Neural cell (in vitro differentiated cells): Measurements from ENCODE around the gene TMEM54.

ENCODE experiments used
- EP300 ChIP-seq: fragments of 450-650 bp; conservative IDR thresholded peaks from 2 replicates; pipeline ENCODE4 v1.6.1; 2014; ENCODE audit warnings: antibody characterized with exemption, mild to moderate bottlenecking, moderate library complexity; ENCODE audit not compliant: poor library complexity, severe bottlenecking
- EZH2 ChIP-seq: fragments of 200-600, 300-800 bp; shearing (Covaris generic), sonication (generic); IDR thresholded peaks from 2 replicates; pipeline ENCODE4 v1.6.1; 2014; ENCODE audit warnings: antibody characterized with exemption, low read length, borderline replicate concordance, mild to moderate bottlenecking; ENCODE audit not compliant: insufficient read depth, poor library complexity, severe bottlenecking
- POLR2AphosphoS5 ChIP-seq: IDR thresholded peaks from 2 replicates; pipeline ENCODE4 v1.6.1; 2012
- RAD21 ChIP-seq: fragments of 450-650 bp; conservative IDR thresholded peaks from 2 replicates; pipeline ENCODE4 v1.6.1; 2014; ENCODE audit warnings: antibody characterized with exemption, mild to moderate bottlenecking, moderate library complexity
- SMC3 ChIP-seq: fragments of 450-650 bp; conservative IDR thresholded peaks from 2 replicates; pipeline ENCODE4 v1.6.1; 2014; ENCODE audit warnings: antibody characterized with exemption, mild to moderate bottlenecking, moderate library complexity; ENCODE audit not compliant: poor library complexity
- TAF1 ChIP-seq: IDR thresholded peaks from 2 replicates; pipeline ENCODE4 v1.6.1; 2012; ENCODE audit warnings: low read depth
- TF ChIP-seq, protein P1 (sequence below): fragments of 450-650 bp; IDR thresholded peaks from 2 replicates; pipeline ENCODE4 v1.5.1; 2014; ENCODE audit warnings: antibody characterized with exemption, mild to moderate bottlenecking, moderate library complexity; ENCODE audit not compliant: poor library complexity, severe bottlenecking

DNA sequence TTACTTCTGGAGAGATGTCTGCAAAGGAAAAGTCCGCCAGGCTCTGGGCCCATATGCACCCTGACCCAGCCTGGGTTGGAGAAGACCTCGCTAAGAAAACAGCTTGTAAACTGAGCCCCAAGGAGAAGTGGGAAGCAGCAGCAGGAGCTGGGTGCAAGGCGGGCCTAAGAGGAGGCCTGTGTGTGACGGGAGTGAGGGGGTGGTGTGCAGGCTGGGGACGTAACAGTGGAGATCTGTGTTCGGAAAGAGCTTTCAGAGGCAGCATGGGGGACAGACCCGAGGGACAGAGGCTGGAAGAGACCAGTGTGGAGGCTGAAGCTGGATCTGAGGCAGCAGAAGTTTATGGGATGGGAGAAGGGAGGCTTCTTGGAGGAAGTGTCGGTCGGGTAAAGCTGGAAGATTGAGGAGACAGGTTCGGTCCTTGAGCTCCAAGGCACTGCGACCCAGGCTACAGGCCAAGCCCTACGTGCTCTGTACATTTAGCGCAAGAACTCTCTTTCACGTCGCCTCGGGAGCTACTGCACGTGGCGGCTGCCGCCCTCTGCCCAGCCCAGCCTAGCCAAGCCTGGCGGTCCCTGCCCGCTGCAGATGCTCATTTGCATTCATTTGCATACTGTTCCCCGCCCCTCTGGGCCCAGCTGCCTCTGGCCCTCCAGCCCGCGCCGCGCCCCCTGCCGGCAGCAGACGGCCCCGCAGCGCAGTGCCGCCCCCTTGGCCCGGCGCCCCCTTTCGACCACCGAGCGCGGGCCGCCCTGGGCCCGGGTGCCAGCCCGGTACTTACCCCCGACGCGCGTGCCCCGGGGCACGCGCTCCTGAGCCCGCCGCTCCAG lies 8.6 kb downstream of the TMEM54 start:
- TF ChIP-seq, protein P1, sequence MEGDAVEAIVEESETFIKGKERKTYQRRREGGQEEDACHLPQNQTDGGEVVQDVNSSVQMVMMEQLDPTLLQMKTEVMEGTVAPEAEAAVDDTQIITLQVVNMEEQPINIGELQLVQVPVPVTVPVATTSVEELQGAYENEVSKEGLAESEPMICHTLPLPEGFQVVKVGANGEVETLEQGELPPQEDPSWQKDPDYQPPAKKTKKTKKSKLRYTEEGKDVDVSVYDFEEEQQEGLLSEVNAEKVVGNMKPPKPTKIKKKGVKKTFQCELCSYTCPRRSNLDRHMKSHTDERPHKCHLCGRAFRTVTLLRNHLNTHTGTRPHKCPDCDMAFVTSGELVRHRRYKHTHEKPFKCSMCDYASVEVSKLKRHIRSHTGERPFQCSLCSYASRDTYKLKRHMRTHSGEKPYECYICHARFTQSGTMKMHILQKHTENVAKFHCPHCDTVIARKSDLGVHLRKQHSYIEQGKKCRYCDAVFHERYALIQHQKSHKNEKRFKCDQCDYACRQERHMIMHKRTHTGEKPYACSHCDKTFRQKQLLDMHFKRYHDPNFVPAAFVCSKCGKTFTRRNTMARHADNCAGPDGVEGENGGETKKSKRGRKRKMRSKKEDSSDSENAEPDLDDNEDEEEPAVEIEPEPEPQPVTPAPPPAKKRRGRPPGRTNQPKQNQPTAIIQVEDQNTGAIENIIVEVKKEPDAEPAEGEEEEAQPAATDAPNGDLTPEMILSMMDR, result peak; percentile 66
- TF ChIP-seq POLR2AphosphoS5 (no peak), EZH2 (no peak), SMC3 (no peak), TAF1 (no peak), EP300 (no peak), RAD21 (no peak)
